Natural killer cell (primary cell): ENCODE measurements around the gene IVL. TPM values are rescaled to one million over a fixed set of nuclear protein-coding genes. Genes with fewer than 3 reads are reported as not detected.
A peak's percentile ranks its signal among the peaks of the same experiment; 100 is the strongest.

Experiments
- ATAC-seq, 3 donors: fragments of 150-1000 bp in 2 of 3; fragments of 200-7000 bp in 1 of 3; cut with Tn5 transposase; 1 replicate in 1 of 3; 2 replicates in 2 of 3; pipeline ENCODE4 v1.10.0; 2021; ENCODE audit warnings: mild to moderate bottlenecking in 2 of 3, moderate library complexity in 2 of 3
- DNase-seq, 2 donors: peaks; one replicate each; pipeline versions ENCODE4 v3.0.0 to v3.0.0-alpha.2; 2013 to 2021; ENCODE audit warnings: mixed read lengths in 1 of 2
- H3K27ac ChIP-seq: one replicate; pipeline ENCODE4 v1.5.1; 2013; ENCODE audit warnings: mild to moderate bottlenecking, low read length
- H3K27me3 ChIP-seq: one replicate; pipeline ENCODE4 v1.6.1; 2013; ENCODE audit warnings: low read length; ENCODE audit not compliant: control insufficient read depth, insufficient read depth
- H3K36me3 ChIP-seq: one replicate; pipeline ENCODE4 v1.6.1; 2013; ENCODE audit warnings: low read length; ENCODE audit not compliant: control insufficient read depth, insufficient read depth
- H3K4me1 ChIP-seq: one replicate; pipeline ENCODE4 v1.6.1; 2013; ENCODE audit warnings: low read length; ENCODE audit not compliant: control insufficient read depth, insufficient read depth
- H3K4me3 ChIP-seq: one replicate; pipeline ENCODE4 v1.5.1; 2013; ENCODE audit warnings: low read length
- H3K9me3 ChIP-seq: one replicate; pipeline ENCODE4 v1.6.1; 2013; ENCODE audit warnings: low read length; ENCODE audit not compliant: control insufficient read depth, insufficient read depth
- H3K27ac Mint-ChIP-seq, 2 donors: one replicate each; pipeline ENCODE4 v1.8.0; 2022; ENCODE audit warnings: mild to moderate bottlenecking in 2 of 2, mixed read lengths in 2 of 2, moderate library complexity in 1 of 2
- H3K27me3 Mint-ChIP-seq, 2 donors: one replicate each; pipeline ENCODE4 v1.8.0; 2022; ENCODE audit warnings: low read depth in 2 of 2, mixed read lengths in 2 of 2
- H3K36me3 Mint-ChIP-seq: one replicate; pipeline ENCODE4 v1.8.0; 2022; ENCODE audit warnings: mixed read lengths
- H3K4me1 Mint-ChIP-seq, 2 donors: one replicate each; pipeline ENCODE4 v1.8.0; 2022; ENCODE audit warnings: mixed read lengths in 2 of 2
- H3K4me3 Mint-ChIP-seq: one replicate; pipeline ENCODE4 v1.8.0; 2022; ENCODE audit warnings: mild to moderate bottlenecking, moderate library complexity, mixed read lengths
- H3K9me3 Mint-ChIP-seq, 2 donors: one replicate each; pipeline ENCODE4 v1.8.0; 2022; ENCODE audit warnings: mixed read lengths in 2 of 2
- WGBS: methylation state at CpG from one replicate; pipeline ENCODE4 v1.1.7; 2013; ENCODE audit warnings: missing lambda C conversion rate; ENCODE audit not compliant: insufficient coverage; 5-methylcytosine and 5-hydroxymethylcytosine counted together
- intact Hi-C: fragments of 100-400 bp; cut with micrococcal nuclease; formaldehyde crosslinking; loops from one replicate; pipeline ENCODE4 v1.14.2; 2022
- total RNA-seq, 4 donors: library from RNA; stranded (reverse); fragments of 120-200 nt in 1 of 4; gene quantifications; one replicate each; pipeline versions ENCODE4 v1.2.3 to v1.2.4, GENCODE V29; 2013 to 2022
- TF ChIP-seq, protein P1 (sequence below): fragments of 200-600 bp; IDR thresholded peaks from one replicate; pipeline ENCODE4 v1.8.0; 2022; ENCODE audit warnings: antibody characterized with exemption

IVL gene
- total RNA-seq, 3 donors from 2014 or later (not counting 1 experiment from before 2014, with no cell fraction given), result not detected

GRCh38 chr1:152906023-152906565, 2.3 kb upstream of the IVL start:
- H3K27ac ChIP-seq, result no peak overlapping the region
- H3K36me3 ChIP-seq, result no peaks in the 10 kb centered on the region
- no peaks in the 10 kb centered on the region for H3K27me3 ChIP-seq
- TF ChIP-seq, protein P1, sequence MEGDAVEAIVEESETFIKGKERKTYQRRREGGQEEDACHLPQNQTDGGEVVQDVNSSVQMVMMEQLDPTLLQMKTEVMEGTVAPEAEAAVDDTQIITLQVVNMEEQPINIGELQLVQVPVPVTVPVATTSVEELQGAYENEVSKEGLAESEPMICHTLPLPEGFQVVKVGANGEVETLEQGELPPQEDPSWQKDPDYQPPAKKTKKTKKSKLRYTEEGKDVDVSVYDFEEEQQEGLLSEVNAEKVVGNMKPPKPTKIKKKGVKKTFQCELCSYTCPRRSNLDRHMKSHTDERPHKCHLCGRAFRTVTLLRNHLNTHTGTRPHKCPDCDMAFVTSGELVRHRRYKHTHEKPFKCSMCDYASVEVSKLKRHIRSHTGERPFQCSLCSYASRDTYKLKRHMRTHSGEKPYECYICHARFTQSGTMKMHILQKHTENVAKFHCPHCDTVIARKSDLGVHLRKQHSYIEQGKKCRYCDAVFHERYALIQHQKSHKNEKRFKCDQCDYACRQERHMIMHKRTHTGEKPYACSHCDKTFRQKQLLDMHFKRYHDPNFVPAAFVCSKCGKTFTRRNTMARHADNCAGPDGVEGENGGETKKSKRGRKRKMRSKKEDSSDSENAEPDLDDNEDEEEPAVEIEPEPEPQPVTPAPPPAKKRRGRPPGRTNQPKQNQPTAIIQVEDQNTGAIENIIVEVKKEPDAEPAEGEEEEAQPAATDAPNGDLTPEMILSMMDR, result no peak
- Mint-ChIP-seq H3K36me3 (no peaks in the 10 kb centered on the region), H3K27ac (peak overlapping the region; percentile 52 to 67), H3K4me1 (peaks cover 7 to 23% of the 10 kb centered on the region in 2 donors), H3K4me3 (peak overlapping the region; percentile 47), H3K27me3 (peaks cover 15 to 29% of the 10 kb centered on the region in 2 donors), H3K9me3 (peaks cover 0 to 3% of the 10 kb centered on the region in 2 donors)
- ATAC-seq (peak; percentile 55 to 77 (median 63)), DNase-seq (peak in 1 of 2 donors; percentile 7)
- intact Hi-C loops, result no loop called here
- peaks cover 3% of the 10 kb centered on the region for H3K9me3 ChIP-seq
- 70% methylated on average over 5 of the region's 5 CpGs for WGBS
- H3K4me3 ChIP-seq, result no peak overlapping the region
- H3K4me1 ChIP-seq, result peaks cover 16% of the 10 kb centered on the region

DNA sequence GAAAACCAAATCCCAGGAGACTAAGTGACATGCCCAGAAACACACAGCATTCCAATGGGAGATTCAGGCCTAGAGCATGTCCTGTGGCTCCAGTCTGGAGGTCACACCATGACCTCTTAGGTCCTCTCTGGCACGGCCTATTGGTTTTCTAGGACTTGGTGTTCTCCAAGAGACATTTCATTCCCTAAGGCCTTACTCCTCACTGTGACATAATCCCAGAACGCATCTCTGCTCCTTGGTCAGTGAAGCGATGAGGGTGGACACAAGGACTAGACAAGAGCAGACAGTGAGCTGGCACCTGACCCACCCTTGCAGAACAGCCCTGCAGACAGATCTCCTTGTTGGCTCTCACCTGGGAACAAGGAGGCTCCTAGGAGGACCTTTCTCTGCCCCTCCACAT, 860 bp downstream of the IVL start:
- H3K4me1 ChIP-seq, result peaks cover 18% of the 10 kb centered on the region
- ATAC-seq (no peak), DNase-seq (no peak)
- no peak overlapping the region for H3K4me3 ChIP-seq
- Mint-ChIP-seq H3K9me3 (peaks cover 0 to 3% of the 10 kb centered on the region in 2 donors), H3K4me3 (no peak overlapping the region), H3K36me3 (no peaks in the 10 kb centered on the region), H3K4me1 (peaks cover 7 to 29% of the 10 kb centered on the region in 2 donors), H3K27ac (no peak overlapping the region), H3K27me3 (peaks cover 18 to 29% of the 10 kb centered on the region in 2 donors)
- TF ChIP-seq, protein P1, result no peak
- H3K36me3 ChIP-seq, result no peaks in the 10 kb centered on the region
- intact Hi-C loops, result no loop called here
- no peak overlapping the region for H3K27ac ChIP-seq
- H3K27me3 ChIP-seq, result no peaks in the 10 kb centered on the region
- 88% methylated on average over 3 of the region's 3 CpGs for WGBS
- peaks cover 3% of the 10 kb centered on the region for H3K9me3 ChIP-seq

DNA sequence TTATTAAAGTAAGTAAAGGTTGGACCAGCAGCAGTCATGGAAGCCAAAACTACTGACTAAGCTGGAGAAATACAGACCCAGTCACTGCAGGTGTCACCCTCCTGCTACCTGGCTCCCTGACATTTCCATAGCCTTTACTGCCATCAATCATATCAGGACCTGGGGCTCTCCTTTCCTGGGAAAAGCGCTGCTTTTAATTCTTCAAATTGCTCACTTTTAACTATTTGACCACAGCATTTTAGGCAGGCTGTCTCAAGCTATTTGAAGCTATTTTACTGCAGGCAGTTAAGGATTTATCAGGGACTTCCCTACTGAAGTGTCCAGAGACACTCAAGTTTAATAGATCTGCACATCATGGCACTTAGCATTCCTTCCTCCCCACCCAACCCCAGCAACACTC, 4.1 kb downstream of the IVL start:
- no peaks in the 10 kb centered on the region for H3K36me3 Mint-ChIP-seq
- H3K9me3 ChIP-seq, result peaks cover 3% of the 10 kb centered on the region
- TF ChIP-seq, protein P1, result no peak
- H3K27me3 ChIP-seq, result peaks cover 2% of the 10 kb centered on the region
- WGBS, result 66% methylated on average over 1 of the region's 1 CpG
- H3K36me3 ChIP-seq, result no peaks in the 10 kb centered on the region
- H3K27ac Mint-ChIP-seq, result peak overlapping the region in 1 of 2 donors; percentile 63
- DNase-seq (no peak), ATAC-seq (peak in 1 of 3 donors; percentile 13)
- no peak overlapping the region for H3K4me3 ChIP-seq
- H3K27me3 Mint-ChIP-seq, result peaks cover 23 to 30% of the 10 kb centered on the region in 2 donors
- H3K4me3 Mint-ChIP-seq, result no peak overlapping the region
- H3K9me3 Mint-ChIP-seq, result peaks cover 0 to 3% of the 10 kb centered on the region in 2 donors
- H3K4me1 ChIP-seq, result peaks cover 12% of the 10 kb centered on the region
- no peak overlapping the region for H3K27ac ChIP-seq
- intact Hi-C loops, result no loop called here
- H3K4me1 Mint-ChIP-seq, result peaks cover 0 to 18% of the 10 kb centered on the region in 2 donors

- H3K9me3 ChIP-seq, result peaks cover 3% of the 10 kb centered on the region
- Mint-ChIP-seq H3K9me3 (peaks cover 0 to 3% of the 10 kb centered on the region in 2 donors), H3K4me1 (peaks cover 0 to 18% of the 10 kb centered on the region in 2 donors), H3K4me3 (peak overlapping the region; percentile 65), H3K27ac (peak overlapping the region in 1 of 2 donors; percentile 63), H3K27me3 (peaks cover 23 to 32% of the 10 kb centered on the region in 2 donors), H3K36me3 (no peaks in the 10 kb centered on the region)
- ATAC-seq (peak; percentile 61 to 81 (median 64)), DNase-seq (no peak)
- H3K27ac ChIP-seq, result no peak overlapping the region
- peaks cover 12% of the 10 kb centered on the region for H3K4me1 ChIP-seq
- intact Hi-C loops, result no loop called here
- WGBS, result 49% methylated on average over 5 of the region's 5 CpGs
- no peak overlapping the region for H3K4me3 ChIP-seq
- H3K36me3 ChIP-seq, result no peaks in the 10 kb centered on the region
- TF ChIP-seq, protein P1, result no peak
- H3K27me3 ChIP-seq, result peaks cover 2% of the 10 kb centered on the region
These were observed 4.6 kb downstream of the IVL start for GRCh38 chr1:152912900-152913299.
